ENCODE results near the gene SPATS1. TPM values are rescaled to one million over a fixed set of nuclear protein-coding genes. Genes with fewer than 3 reads are reported as not detected.
A peak's percentile ranks its signal among the peaks of the same experiment; 100 is the strongest.

SPATS1 gene
- total RNA-seq, 1 experiment from 2014 or later, result not detected

- Mint-ChIP-seq H3K27ac (ENCODE audit: low read depth, unreplicated experiment) (peak overlapping the region; percentile 22), H3K4me3 (ENCODE audit: unreplicated experiment) (no peak overlapping the region), H3K27me3 (ENCODE audit: insufficient read depth, unreplicated experiment) (peaks cover 18% of the 10 kb centered on the region), H3K36me3 (ENCODE audit: insufficient read depth, unreplicated experiment) (peaks cover 35% of the 10 kb centered on the region), H3K4me1 (ENCODE audit: insufficient read depth, unreplicated experiment) (peaks cover 4% of the 10 kb centered on the region), H3K9me3 (ENCODE audit: unreplicated experiment) (no peaks in the 10 kb centered on the region)
- ChIA-PET CTCF (interaction anchor here (0.6 kb wide), 1 partner anchor 34 kb away, joined by 3 read pairs; no protein-coding TSS in a partner anchor), POLR2A (interaction anchor here (0.6 kb wide), 1 partner anchor 12 kb away, joined by 4 read pairs; no protein-coding TSS in a partner anchor)
- DNase-seq (ENCODE audit: unreplicated experiment), result no peak
- TSS peak; percentile 23 for BruUV-seq (replicated peaks)
- TF ChIP-seq CTCF (IDR thresholded peaks at IDR 0.05; ENCODE audit: unreplicated experiment), result no peak
- intact Hi-C loops (cut with micrococcal nuclease), result no loop called here
Measured at GRCh38 chr6:44300292-44300823, 42.1 kb upstream of the SPATS1 start.

- H3K27ac Mint-ChIP-seq (ENCODE audit: low read depth, unreplicated experiment), result peak overlapping the region; percentile 22
- H3K36me3 Mint-ChIP-seq (ENCODE audit: insufficient read depth, unreplicated experiment), result peaks cover 35% of the 10 kb centered on the region
- BruUV-seq (replicated peaks), result no TSS peak
- POLR2A ChIA-PET, result no interaction called here
- no peak for TF ChIP-seq CTCF (IDR thresholded peaks at IDR 0.05; ENCODE audit: unreplicated experiment)
- H3K9me3 Mint-ChIP-seq (ENCODE audit: unreplicated experiment), result no peaks in the 10 kb centered on the region
- peaks cover 11% of the 10 kb centered on the region for H3K27me3 Mint-ChIP-seq (ENCODE audit: insufficient read depth, unreplicated experiment)
- no peak overlapping the region for H3K4me3 Mint-ChIP-seq (ENCODE audit: unreplicated experiment)
- CTCF ChIA-PET, result interaction anchor here (0.6 to 1.4 kb wide), 2 partner anchors 11 to 33 kb away, joined by 3 to 4 read pairs; partner anchors contain the start of gene AARS2
- peaks cover 4% of the 10 kb centered on the region for H3K4me1 Mint-ChIP-seq (ENCODE audit: insufficient read depth, unreplicated experiment)
- intact Hi-C loops (cut with micrococcal nuclease), result no loop called here
- DNase-seq (ENCODE audit: unreplicated experiment), result no peak
Measured at GRCh38 chr6:44301106-44301505, 41.3 kb upstream of the SPATS1 start.

- Mint-ChIP-seq H3K4me3 (ENCODE audit: unreplicated experiment) (no peak overlapping the region), H3K4me1 (ENCODE audit: insufficient read depth, unreplicated experiment) (peaks cover 4% of the 10 kb centered on the region), H3K27ac (ENCODE audit: low read depth, unreplicated experiment) (no peak overlapping the region), H3K36me3 (ENCODE audit: insufficient read depth, unreplicated experiment) (peaks cover 38% of the 10 kb centered on the region), H3K27me3 (ENCODE audit: insufficient read depth, unreplicated experiment) (peaks cover 2% of the 10 kb centered on the region), H3K9me3 (ENCODE audit: unreplicated experiment) (no peaks in the 10 kb centered on the region)
- POLR2A ChIA-PET, result interaction anchor here (0.6 to 0.7 kb wide), 3 partner anchors 21 to 556 kb away, joined by 3 to 5 read pairs (median 3); no protein-coding TSS in a partner anchor
- CTCF ChIA-PET, result interaction anchor here (1.2 to 1.4 kb wide), 2 partner anchors 11 to 31 kb away, joined by 3 to 4 read pairs; partner anchors contain the start of gene AARS2
- no TSS peak for BruUV-seq (replicated peaks)
- TF ChIP-seq CTCF (IDR thresholded peaks at IDR 0.05; ENCODE audit: unreplicated experiment), result no peak
- intact Hi-C loops (cut with micrococcal nuclease), result no loop called here
- DNase-seq (ENCODE audit: unreplicated experiment), result no peak
Measured at GRCh38 chr6:44301782-44302564, 40.5 kb upstream of the SPATS1 start.

- CTCF ChIA-PET, result interaction anchor here (1.1 to 1.2 kb wide), 2 partner anchors 10 to 30 kb away, joined by 3 to 7 read pairs; partner anchors contain the start of gene AARS2
- H3K9me3 Mint-ChIP-seq (ENCODE audit: unreplicated experiment), result no peaks in the 10 kb centered on the region
- intact Hi-C loops (cut with micrococcal nuclease), result no loop called here
- TF ChIP-seq CTCF (IDR thresholded peaks at IDR 0.05; ENCODE audit: unreplicated experiment), result no peak
- H3K36me3 Mint-ChIP-seq (ENCODE audit: insufficient read depth, unreplicated experiment), result peaks cover 39% of the 10 kb centered on the region
- no peak overlapping the region for H3K27ac Mint-ChIP-seq (ENCODE audit: low read depth, unreplicated experiment)
- no TSS peak for BruUV-seq (replicated peaks)
- no peak overlapping the region for H3K4me3 Mint-ChIP-seq (ENCODE audit: unreplicated experiment)
- peaks cover 3% of the 10 kb centered on the region for H3K4me1 Mint-ChIP-seq (ENCODE audit: insufficient read depth, unreplicated experiment)
- no peaks in the 10 kb centered on the region for H3K27me3 Mint-ChIP-seq (ENCODE audit: insufficient read depth, unreplicated experiment)
- POLR2A ChIA-PET, result interaction anchor here (0.7 kb wide), 1 partner anchor 22 kb away, joined by 3 read pairs; no protein-coding TSS in a partner anchor
- DNase-seq (ENCODE audit: unreplicated experiment), result no peak
Measured at GRCh38 chr6:44302856-44303255, 39.6 kb upstream of the SPATS1 start.

Measured in MCF 10A (cell line).